Endodermal cell (in vitro differentiated cells): ENCODE measurements around the gene CYP2U1. TPM values are rescaled to one million over a fixed set of nuclear protein-coding genes. Genes with fewer than 3 reads are reported as not detected.
"Not testable (repeated sequence)": the region's sequence is repeated elsewhere in the genome, so short reads cannot be mapped to it uniquely, and the experiment has no call there.

Source experiments
- DNase-seq: peaks from one replicate; pipeline ENCODE4 v3.0.0-alpha.2; 2017
- H3K27ac ChIP-seq: 2 replicates; pipeline ENCODE4 v1.5.1; 2013; ENCODE audit warnings: mild to moderate bottlenecking, low read depth, low read length, moderate library complexity
- H3K27me3 ChIP-seq: 2 replicates; pipeline ENCODE4 v1.6.1; 2013; ENCODE audit warnings: mild to moderate bottlenecking, low read length, moderate library complexity; ENCODE audit not compliant: insufficient read depth, control insufficient read depth, poor library complexity, severe bottlenecking
- H3K36me3 ChIP-seq: 2 replicates; pipeline ENCODE4 v1.7.0; 2013; ENCODE audit warnings: mild to moderate bottlenecking, low read length, moderate library complexity; ENCODE audit not compliant: control insufficient read depth, insufficient read depth
- H3K4me1 ChIP-seq: one replicate; pipeline ENCODE4 v1.7.0; 2013; ENCODE audit warnings: low read length; ENCODE audit not compliant: control insufficient read depth, insufficient read depth
- H3K4me3 ChIP-seq: 2 replicates; pipeline ENCODE4 v1.5.1; 2013; ENCODE audit warnings: mild to moderate bottlenecking, low read length, moderate library complexity
- H3K9ac ChIP-seq: 2 replicates; pipeline ENCODE4 v1.6.1; 2013; ENCODE audit warnings: mild to moderate bottlenecking, low read length, moderate library complexity; ENCODE audit not compliant: poor library complexity, severe bottlenecking; ENCODE audit errors: extremely low read depth
- H3K9me3 ChIP-seq: 2 replicates; pipeline ENCODE4 v1.6.1; 2013; ENCODE audit warnings: mild to moderate bottlenecking, low read length, moderate library complexity; ENCODE audit not compliant: control insufficient read depth
- H3K27ac Mint-ChIP-seq: 2 replicates; pipeline ENCODE4 v1.8.0; 2020; ENCODE audit warnings: mixed read lengths
- H3K27me3 Mint-ChIP-seq: 2 replicates; pipeline ENCODE4 v1.8.0; 2021; ENCODE audit warnings: mild to moderate bottlenecking, mixed read lengths; ENCODE audit not compliant: insufficient read depth
- H3K36me3 Mint-ChIP-seq: 2 replicates; pipeline ENCODE4 v1.8.0; 2020; ENCODE audit warnings: low read depth, mixed read lengths
- H3K4me1 Mint-ChIP-seq: 2 replicates; pipeline ENCODE4 v1.8.0; 2020; ENCODE audit warnings: mixed read lengths
- H3K4me3 Mint-ChIP-seq: 2 replicates; pipeline ENCODE4 v1.8.0; 2020; ENCODE audit warnings: mild to moderate bottlenecking, moderate library complexity, mixed read lengths
- H3K9me3 Mint-ChIP-seq: 2 replicates; pipeline ENCODE4 v1.8.0; 2020; ENCODE audit warnings: mild to moderate bottlenecking, mixed read lengths
- CTCF ChIP-seq: fragments of 200-600 bp; sonication (generic); conservative IDR thresholded peaks from 2 replicates; pipeline ENCODE4 v1.5.0; 2021; ENCODE audit warnings: antibody characterized with exemption, mild to moderate bottlenecking
- WGBS, 2 experiments: methylation state at CpG; one replicate each; pipeline versions ENCODE4 v1.1.5 to v1.1.7; 2013; ENCODE audit warnings: missing lambda C conversion rate in 2 of 2, mixed read lengths in 1 of 2; ENCODE audit not compliant: insufficient coverage in 1 of 2, insufficient read length in 1 of 2; 5-methylcytosine and 5-hydroxymethylcytosine counted together
- total RNA-seq, 2 donors: library from RNA; stranded (reverse); fragmentation: NEBNext Ultra II Directional in 1 of 2; extraction: Animal tissue kit (Norgen Biotek cat#: 25700) in 1 of 2; gene quantifications; 2 replicates in 1 of 2; 3 replicates in 1 of 2; pipeline ENCODE4 v1.2.1, GENCODE V29; 2021

CYP2U1 gene
- total RNA-seq, 2 donors from 2014 or later = 2.2 to 3.7 TPM

GRCh38 chr4:107901213-107901934 lies 30.0 kb upstream of the CYP2U1 start:
- Histone ChIP-seq H3K27me3 (no peaks in the 10 kb centered on the region), H3K36me3 (no peaks in the 10 kb centered on the region), H3K9me3 (no peaks in the 10 kb centered on the region), H3K4me1 (no peaks in the 10 kb centered on the region), H3K9ac (no peak overlapping the region), H3K4me3 (no peak overlapping the region), H3K27ac (no peak overlapping the region)
- 57 to 94% methylated on average over 1 to 2 of the region's 2 CpGs for WGBS, 2 experiments
- H3K9me3 Mint-ChIP-seq = no peaks in the 10 kb centered on the region
- peaks cover 3% of the 10 kb centered on the region for H3K27me3 Mint-ChIP-seq
- no peak overlapping the region for H3K4me3 Mint-ChIP-seq
- peak; percentile 32 for TF ChIP-seq CTCF
- no peak for DNase-seq
- no peaks in the 10 kb centered on the region for H3K36me3 Mint-ChIP-seq
- H3K4me1 Mint-ChIP-seq = no peaks in the 10 kb centered on the region
- no peak overlapping the region for H3K27ac Mint-ChIP-seq

- WGBS, 2 experiments = 100% methylated on average over 1 of the region's 2 CpGs; no CpG with 5 or more reads in 1 of the 2 experiments
These were observed 28.6 kb upstream of the CYP2U1 start for GRCh38 chr4:107902715-107903114.

GRCh38 chr4:107905082-107905481 lies 26.3 kb upstream of the CYP2U1 start:
- not testable (repeated sequence) for H3K27me3 Mint-ChIP-seq, H3K27me3 ChIP-seq, DNase-seq, H3K27ac Mint-ChIP-seq, H3K36me3 ChIP-seq, H3K4me3 Mint-ChIP-seq, H3K4me3 ChIP-seq, H3K9ac ChIP-seq, H3K4me1 ChIP-seq, H3K36me3 Mint-ChIP-seq, H3K9me3 ChIP-seq, H3K4me1 Mint-ChIP-seq, H3K27ac ChIP-seq, H3K9me3 Mint-ChIP-seq
- WGBS, 2 experiments = 88% methylated on average over 3 of the region's 3 CpGs; no CpG with 5 or more reads in 1 of the 2 experiments

More at GRCh38 chr4:107902715-107903114, 28.6 kb upstream of the CYP2U1 start:
- no peak overlapping the region for H3K9ac ChIP-seq
- no peaks in the 10 kb centered on the region for H3K4me1 ChIP-seq
- no peaks in the 10 kb centered on the region for H3K27me3 ChIP-seq
- H3K36me3 Mint-ChIP-seq = no peaks in the 10 kb centered on the region
- TF ChIP-seq CTCF = no peak
- no peak overlapping the region for H3K4me3 Mint-ChIP-seq
- no peaks in the 10 kb centered on the region for H3K36me3 ChIP-seq
- DNase-seq = no peak
- no peak overlapping the region for H3K27ac Mint-ChIP-seq
- H3K4me3 ChIP-seq = no peak overlapping the region
- H3K9me3 Mint-ChIP-seq = no peaks in the 10 kb centered on the region
- H3K4me1 Mint-ChIP-seq = no peaks in the 10 kb centered on the region
- no peak overlapping the region for H3K27ac ChIP-seq
- no peaks in the 10 kb centered on the region for H3K9me3 ChIP-seq
- H3K27me3 Mint-ChIP-seq = no peaks in the 10 kb centered on the region
